Stimulated activated CD4-positive, alpha-beta T cell treated with anti-CD3 and anti-CD28 coated beads, Interleukin-1b, Interleukin-23, amount 100 ng/mL, for 4 hours (primary cell): Measurements from ENCODE around the gene TRMT11.
"Not testable (repeated sequence)": the region's sequence is repeated elsewhere in the genome, so short reads cannot be mapped to it uniquely, and the experiment has no call there.

Source experiments
- DNase-seq, 2 donors: peaks; one replicate each; pipeline ENCODE4 v3.0.0-alpha.2; 2020; ENCODE audit warnings: low read depth in 2 of 2

Gene TRMT11

GRCh38 chr6:125994670-125995488 is 8.5 kb downstream of the TRMT11 start:
- no peak for DNase-seq

- DNase-seq: peak; percentile 56 to 64
Measured at GRCh38 chr6:125995972-125996580, 9.7 kb downstream of the TRMT11 start.

GRCh38 chr6:126002755-126003679 is 16.7 kb downstream of the TRMT11 start:
- no peak for DNase-seq

GRCh38 chr6:126007800-126008199 is 21.5 kb downstream of the TRMT11 start:
- no peak for DNase-seq

- no peak for DNase-seq
Measured at GRCh38 chr6:126010040-126010439, 23.7 kb downstream of the TRMT11 start.

GRCh38 chr6:126015863-126016262 is 29.5 kb downstream of the TRMT11 start:
- no peak for DNase-seq

GRCh38 chr6:126016591-126016990 is 30.3 kb downstream of the TRMT11 start:
- no peak for DNase-seq

GRCh38 chr6:126017668-126018067 is 31.3 kb downstream of the TRMT11 start:
- DNase-seq: no peak

GRCh38 chr6:126020305-126021050 is 34.1 kb downstream of the TRMT11 start:
- no peak for DNase-seq

GRCh38 chr6:126023474-126023873 is 37.1 kb downstream of the TRMT11 start:
- not testable (repeated sequence) for DNase-seq

- DNase-seq: no peak
Measured at GRCh38 chr6:126026001-126026400, 39.7 kb downstream of the TRMT11 start.

GRCh38 chr6:126027601-126028000 is 41.3 kb downstream of the TRMT11 start:
- DNase-seq: no peak

- no peak for DNase-seq
Measured at GRCh38 chr6:126030045-126030444, 43.7 kb downstream of the TRMT11 start.

GRCh38 chr6:126033696-126034095 is 47.4 kb downstream of the TRMT11 start:
- DNase-seq: no peak

- no peak for DNase-seq
Measured at GRCh38 chr6:126034656-126035055, 48.3 kb downstream of the TRMT11 start.

- no peak for DNase-seq
Measured at GRCh38 chr6:126035764-126036163, 49.4 kb downstream of the TRMT11 start.

GRCh38 chr6:126038234-126038633 is 51.9 kb downstream of the TRMT11 start:
- DNase-seq: no peak

GRCh38 chr6:126039284-126039683 is 52.9 kb downstream of the TRMT11 start:
- DNase-seq: no peak

GRCh38 chr6:126040394-126040793 is 54.1 kb downstream of the TRMT11 start:
- no peak for DNase-seq

GRCh38 chr6:126040826-126041225 is 54.5 kb downstream of the TRMT11 start:
- DNase-seq: no peak

GRCh38 chr6:126041516-126041915 is 55.2 kb downstream of the TRMT11 start:
- no peak for DNase-seq

GRCh38 chr6:126042001-126042419 is 55.7 kb downstream of the TRMT11 start:
- no peak for DNase-seq
